ENCODE data around the gene NIPAL1. TPM values are rescaled to one million over a fixed set of nuclear protein-coding genes. Genes with fewer than 3 reads are reported as not detected.

Gene NIPAL1
- total RNA-seq, 1 donor from 2014 or later = 0.32 TPM

DNA sequence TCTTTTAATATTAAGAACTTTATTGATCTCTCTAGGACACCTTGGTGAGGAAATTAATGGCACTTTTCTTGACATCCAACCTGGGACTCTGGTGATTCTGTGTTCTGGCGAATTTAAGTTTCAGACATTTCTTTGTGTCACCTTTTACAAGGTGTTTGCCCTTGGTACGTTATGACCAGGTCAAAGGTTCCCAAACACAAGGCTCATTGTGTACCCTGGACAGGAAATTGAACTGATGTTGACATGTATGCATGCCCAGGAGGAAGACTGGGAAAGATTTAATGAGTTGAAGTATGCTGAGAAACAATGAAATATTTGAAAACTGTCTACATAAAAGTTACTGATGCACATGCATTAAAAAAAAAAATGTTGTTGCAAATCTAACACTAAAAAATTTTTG, 22.1 kb downstream of the NIPAL1 start:
- Mint-ChIP-seq H3K27me3 (ENCODE audit: low read depth) (peaks cover 17% of the 10 kb centered on the region), H3K4me3 (ENCODE audit: unreplicated experiment) (no peak overlapping the region), H3K36me3 (ENCODE audit: low read depth) (no peaks in the 10 kb centered on the region), H3K4me1 (ENCODE audit: low read depth) (no peaks in the 10 kb centered on the region), H3K9me3 (ENCODE audit: low read depth) (no peaks in the 10 kb centered on the region), H3K27ac (ENCODE audit: unreplicated experiment) (no peak overlapping the region)
- TF ChIP-seq, protein P1, sequence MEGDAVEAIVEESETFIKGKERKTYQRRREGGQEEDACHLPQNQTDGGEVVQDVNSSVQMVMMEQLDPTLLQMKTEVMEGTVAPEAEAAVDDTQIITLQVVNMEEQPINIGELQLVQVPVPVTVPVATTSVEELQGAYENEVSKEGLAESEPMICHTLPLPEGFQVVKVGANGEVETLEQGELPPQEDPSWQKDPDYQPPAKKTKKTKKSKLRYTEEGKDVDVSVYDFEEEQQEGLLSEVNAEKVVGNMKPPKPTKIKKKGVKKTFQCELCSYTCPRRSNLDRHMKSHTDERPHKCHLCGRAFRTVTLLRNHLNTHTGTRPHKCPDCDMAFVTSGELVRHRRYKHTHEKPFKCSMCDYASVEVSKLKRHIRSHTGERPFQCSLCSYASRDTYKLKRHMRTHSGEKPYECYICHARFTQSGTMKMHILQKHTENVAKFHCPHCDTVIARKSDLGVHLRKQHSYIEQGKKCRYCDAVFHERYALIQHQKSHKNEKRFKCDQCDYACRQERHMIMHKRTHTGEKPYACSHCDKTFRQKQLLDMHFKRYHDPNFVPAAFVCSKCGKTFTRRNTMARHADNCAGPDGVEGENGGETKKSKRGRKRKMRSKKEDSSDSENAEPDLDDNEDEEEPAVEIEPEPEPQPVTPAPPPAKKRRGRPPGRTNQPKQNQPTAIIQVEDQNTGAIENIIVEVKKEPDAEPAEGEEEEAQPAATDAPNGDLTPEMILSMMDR (IDR thresholded peaks at IDR 0.05) = no peak
- DNase-seq (ENCODE audit: low spot score) = no peak

DNA sequence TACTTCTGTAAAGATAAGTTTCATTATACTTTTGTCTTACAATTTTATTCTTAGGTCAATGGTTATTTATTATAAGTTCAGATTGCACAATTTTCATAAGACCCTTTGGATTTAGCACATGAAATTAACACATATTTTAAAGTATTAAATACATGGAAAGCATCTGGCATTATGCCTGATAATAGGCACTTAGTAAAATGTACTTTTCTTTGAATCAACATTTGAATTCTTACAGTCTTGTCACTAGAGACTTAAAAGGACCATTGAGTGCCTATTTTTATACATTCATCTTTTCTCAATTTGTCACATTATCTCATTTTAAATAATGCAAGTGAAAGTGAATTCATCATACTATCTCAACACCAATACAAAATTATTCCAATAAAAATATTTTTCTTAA, 23.0 kb downstream of the NIPAL1 start:
- Mint-ChIP-seq H3K36me3 (ENCODE audit: low read depth) (no peaks in the 10 kb centered on the region), H3K9me3 (ENCODE audit: low read depth) (no peaks in the 10 kb centered on the region), H3K4me1 (ENCODE audit: low read depth) (no peaks in the 10 kb centered on the region), H3K27ac (ENCODE audit: unreplicated experiment) (no peak overlapping the region), H3K4me3 (ENCODE audit: unreplicated experiment) (no peak overlapping the region), H3K27me3 (ENCODE audit: low read depth) (peaks cover 19% of the 10 kb centered on the region)
- TF ChIP-seq, protein P1 (IDR thresholded peaks at IDR 0.05) = no peak
- DNase-seq (ENCODE audit: low spot score) = no peak

DNA sequence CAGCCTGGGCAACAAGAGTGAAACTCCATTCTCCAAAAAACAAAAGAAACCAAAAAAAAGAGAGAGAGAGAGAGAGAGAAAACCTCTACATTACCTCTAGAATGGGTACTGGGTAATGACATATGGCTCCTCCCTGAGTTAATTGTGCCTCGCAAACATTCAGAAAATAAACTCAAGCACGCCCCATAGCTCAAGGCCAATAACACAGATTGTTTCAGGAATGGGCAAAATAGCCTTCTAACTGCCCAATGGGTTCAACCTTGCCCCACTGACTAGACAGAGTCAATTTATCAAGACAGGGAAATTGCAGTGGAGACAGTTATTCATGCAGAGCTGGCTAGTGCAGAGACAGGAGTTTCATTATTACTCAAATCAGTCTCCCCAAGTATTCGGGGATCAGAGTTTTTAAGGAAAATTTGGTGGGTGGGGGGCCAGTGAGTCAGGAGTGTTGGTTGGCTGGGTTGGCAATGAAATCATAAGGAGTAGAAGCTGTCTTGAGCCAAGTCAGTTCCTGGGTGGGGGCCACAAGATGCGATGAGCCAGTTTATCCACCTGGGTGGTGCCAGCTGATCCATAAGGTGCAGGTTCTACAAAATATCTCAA, 25.1 kb downstream of the NIPAL1 start:
- H3K27me3 Mint-ChIP-seq (ENCODE audit: low read depth) = peaks cover 27% of the 10 kb centered on the region
- H3K4me1 Mint-ChIP-seq (ENCODE audit: low read depth) = no peaks in the 10 kb centered on the region
- H3K36me3 Mint-ChIP-seq (ENCODE audit: low read depth) = no peaks in the 10 kb centered on the region
- TF ChIP-seq, protein P1 (IDR thresholded peaks at IDR 0.05) = no peak
- no peak for DNase-seq (ENCODE audit: low spot score)
- H3K9me3 Mint-ChIP-seq (ENCODE audit: low read depth) = no peaks in the 10 kb centered on the region
- no peak overlapping the region for H3K4me3 Mint-ChIP-seq (ENCODE audit: unreplicated experiment)
- H3K27ac Mint-ChIP-seq (ENCODE audit: unreplicated experiment) = no peak overlapping the region

DNA sequence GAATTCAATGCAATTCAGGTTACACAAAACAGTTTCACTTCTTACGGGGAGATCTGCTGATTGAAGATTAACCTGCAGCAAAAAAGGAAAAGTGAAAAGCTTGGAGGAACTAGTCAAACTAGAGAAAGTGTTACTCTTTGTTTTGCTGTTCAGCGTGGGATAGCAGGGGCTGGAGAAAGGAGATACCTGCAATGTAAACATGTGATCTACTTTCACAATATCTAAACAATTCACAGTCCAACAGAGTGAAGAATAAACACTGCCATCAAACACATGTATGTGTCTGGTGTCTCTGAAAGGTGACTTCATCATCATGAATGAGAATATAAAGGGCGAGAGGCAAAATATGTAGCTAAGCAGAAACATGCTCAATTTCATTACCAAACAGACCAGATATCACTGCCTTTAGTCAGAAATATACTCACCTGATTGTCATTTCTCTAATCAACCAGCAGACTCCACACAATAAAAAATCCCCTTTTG, 26.4 kb downstream of the NIPAL1 start:
- no peaks in the 10 kb centered on the region for H3K4me1 Mint-ChIP-seq (ENCODE audit: low read depth)
- TF ChIP-seq, protein P1 (IDR thresholded peaks at IDR 0.05) = no peak
- H3K9me3 Mint-ChIP-seq (ENCODE audit: low read depth) = no peaks in the 10 kb centered on the region
- H3K27ac Mint-ChIP-seq (ENCODE audit: unreplicated experiment) = no peak overlapping the region
- peaks cover 29% of the 10 kb centered on the region for H3K27me3 Mint-ChIP-seq (ENCODE audit: low read depth)
- H3K36me3 Mint-ChIP-seq (ENCODE audit: low read depth) = no peaks in the 10 kb centered on the region
- DNase-seq (ENCODE audit: low spot score) = no peak
- no peak overlapping the region for H3K4me3 Mint-ChIP-seq (ENCODE audit: unreplicated experiment)

DNA sequence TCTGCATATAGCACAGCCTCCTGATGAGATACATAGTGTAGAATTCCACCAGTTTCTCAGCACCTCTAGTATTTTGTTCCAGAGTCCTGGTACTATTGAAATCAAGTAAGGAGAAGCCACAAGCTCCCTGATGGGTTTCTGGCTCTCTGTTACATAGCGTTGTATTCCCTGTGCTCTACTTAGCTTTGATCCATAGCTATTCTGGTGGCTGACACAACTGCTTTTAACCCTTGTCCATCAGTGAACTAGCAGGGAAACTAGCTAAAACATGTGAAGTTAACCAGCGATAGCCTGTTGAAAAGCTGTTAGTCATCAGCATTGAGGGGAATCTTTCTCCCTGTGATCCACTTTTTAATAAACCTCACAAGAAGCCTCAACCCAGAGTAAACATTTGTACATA, 26.9 kb downstream of the NIPAL1 start:
- no peaks in the 10 kb centered on the region for H3K4me1 Mint-ChIP-seq (ENCODE audit: low read depth)
- peaks cover 29% of the 10 kb centered on the region for H3K27me3 Mint-ChIP-seq (ENCODE audit: low read depth)
- H3K27ac Mint-ChIP-seq (ENCODE audit: unreplicated experiment) = no peak overlapping the region
- H3K36me3 Mint-ChIP-seq (ENCODE audit: low read depth) = no peaks in the 10 kb centered on the region
- no peak for DNase-seq (ENCODE audit: low spot score)
- H3K9me3 Mint-ChIP-seq (ENCODE audit: low read depth) = no peaks in the 10 kb centered on the region
- H3K4me3 Mint-ChIP-seq (ENCODE audit: unreplicated experiment) = no peak overlapping the region
- TF ChIP-seq, protein P1 (IDR thresholded peaks at IDR 0.05) = no peak

Data from chondrocyte (in vitro differentiated cells).